ENCODE data around the gene STRBP. TPM values are rescaled to one million over a fixed set of nuclear protein-coding genes. Genes with fewer than 3 reads are reported as not detected.

Gene STRBP
- total RNA-seq, 1 donor from 2014 or later, result 11.3 TPM

- no peak for DNase-seq
Measured at GRCh38 chr9:123096987-123097386, 171.4 kb downstream of the STRBP start.

DNA sequence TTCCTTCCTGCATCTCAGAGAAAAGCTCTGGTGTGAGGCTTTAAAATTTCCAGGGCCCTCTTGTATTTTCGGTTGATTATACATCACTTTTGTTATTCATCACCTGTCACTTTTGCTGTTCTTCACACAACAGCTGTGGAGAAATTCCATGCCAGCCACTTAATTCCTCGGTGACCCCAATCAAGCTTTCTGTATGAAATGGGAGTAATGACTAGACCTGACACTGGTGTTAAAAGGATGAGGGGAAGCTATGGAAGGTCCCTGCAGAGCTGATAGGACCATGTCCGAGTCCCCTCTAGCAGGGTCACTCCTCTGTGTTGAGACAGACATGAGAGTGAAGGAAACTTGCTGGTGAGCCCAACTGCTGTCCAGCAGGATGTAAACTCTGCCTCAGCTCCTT lies 175.2 kb downstream of the STRBP start:
- DNase-seq, result no peak

GRCh38 chr9:123091459-123091858 lies 176.9 kb downstream of the STRBP start:
- DNase-seq, result no peak

GRCh38 chr9:123090956-123091355 lies 177.4 kb downstream of the STRBP start:
- DNase-seq, result no peak

- no peak for DNase-seq
Measured at GRCh38 chr9:123090198-123090896, 178.0 kb downstream of the STRBP start.

DNA sequence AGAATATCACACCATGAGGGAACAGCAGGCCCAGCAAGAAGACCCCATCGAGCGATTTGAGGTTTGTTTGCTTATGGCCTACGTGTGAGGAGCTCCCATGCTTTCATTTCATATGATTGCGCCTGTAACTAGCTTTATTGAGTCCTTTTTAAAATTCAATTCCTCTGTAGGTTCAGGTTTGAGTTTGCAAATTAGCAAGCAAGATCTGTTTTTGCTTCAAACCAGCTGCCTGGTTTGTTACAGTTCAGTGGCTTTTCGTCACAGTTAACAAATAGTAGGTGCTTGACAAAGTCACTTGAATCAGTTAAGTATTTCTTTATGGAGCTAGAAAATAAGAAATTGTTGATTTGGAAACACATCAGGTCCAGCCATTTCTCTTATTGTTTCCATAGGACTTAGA lies 178.6 kb downstream of the STRBP start:
- DNase-seq, result no peak

DNA sequence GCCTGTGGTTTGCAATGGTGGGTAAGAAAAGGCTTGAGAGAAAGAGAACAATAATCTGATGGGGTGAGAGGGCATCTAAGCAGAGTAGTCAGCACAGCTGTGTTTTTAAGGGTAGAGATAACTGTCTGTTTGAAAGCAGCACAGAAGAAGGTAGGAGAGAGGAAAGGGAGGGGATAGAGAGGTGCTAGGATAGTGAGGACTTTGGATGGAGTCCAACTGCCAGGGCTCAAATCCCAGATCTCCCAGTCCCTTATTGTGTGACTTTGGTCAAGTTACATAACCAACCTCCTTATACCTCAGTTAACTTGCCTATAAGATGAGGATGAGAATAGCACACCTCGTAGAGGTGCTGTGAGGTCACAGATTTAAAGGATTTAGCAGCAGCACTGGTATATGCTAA lies 179.3 kb downstream of the STRBP start:
- DNase-seq, result no peak

- no peak for DNase-seq
Measured at GRCh38 chr9:123087359-123087888, 181.0 kb downstream of the STRBP start.

DNA sequence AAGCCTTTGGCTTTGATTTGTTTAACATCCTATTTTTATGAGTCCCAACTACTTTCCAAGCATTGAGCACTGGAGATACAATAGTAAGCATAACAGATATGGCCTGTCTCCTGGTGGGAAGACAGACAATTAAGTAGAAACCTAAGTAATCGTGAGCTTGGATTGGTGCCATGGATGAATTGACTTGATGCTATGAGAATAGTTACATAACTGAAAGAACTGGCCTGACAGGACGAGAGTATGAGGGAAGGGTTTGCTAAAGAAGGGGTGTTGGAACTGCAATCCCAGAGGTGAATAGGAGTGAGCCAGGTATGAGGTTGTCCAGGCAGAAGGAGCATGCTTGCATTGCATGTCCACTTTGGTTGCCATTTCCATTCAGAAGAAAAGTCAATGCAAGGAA lies 182.5 kb downstream of the STRBP start:
- DNase-seq, result no peak

GRCh38 chr9:123084256-123084655 lies 184.1 kb downstream of the STRBP start:
- no peak for DNase-seq

DNA sequence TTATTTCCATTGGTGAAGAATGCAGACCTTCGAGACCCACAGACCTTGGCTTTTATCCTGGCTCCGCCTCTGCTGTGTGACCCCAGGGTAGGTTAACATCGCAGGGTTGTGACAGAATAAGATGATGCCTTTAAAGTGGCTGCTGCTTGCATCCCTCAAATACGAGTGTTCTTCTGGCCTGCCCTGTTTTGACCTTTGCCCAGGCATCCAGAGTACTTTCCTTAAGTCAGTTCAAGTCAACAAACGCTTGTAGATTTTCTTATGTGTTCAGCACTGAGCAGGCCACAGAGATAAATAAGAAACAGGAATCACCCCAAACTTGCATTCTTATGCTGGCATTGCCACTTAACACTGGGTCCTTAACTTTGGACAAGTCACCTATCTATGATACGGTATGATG lies 184.7 kb downstream of the STRBP start:
- no peak for DNase-seq

DNA sequence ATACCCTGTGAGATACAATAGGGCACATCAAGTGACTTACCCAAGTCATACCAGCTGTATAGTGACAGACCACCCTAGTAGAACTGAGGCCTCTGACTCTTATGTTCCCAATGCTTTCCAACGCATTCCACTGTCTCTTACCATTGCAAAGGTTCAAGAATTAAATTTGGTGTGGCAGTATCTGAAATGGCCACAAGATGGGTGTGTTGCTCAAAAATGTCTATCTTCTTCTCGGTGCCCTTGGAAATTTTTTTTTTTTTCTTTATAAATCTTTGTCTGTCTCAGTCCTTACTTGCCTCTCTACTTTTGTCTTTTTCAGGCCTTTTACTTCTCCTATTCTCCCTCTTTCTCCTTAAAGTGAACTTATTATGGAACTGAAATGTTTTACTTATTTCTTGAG lies 186.6 kb downstream of the STRBP start:
- no peak for DNase-seq

DNA sequence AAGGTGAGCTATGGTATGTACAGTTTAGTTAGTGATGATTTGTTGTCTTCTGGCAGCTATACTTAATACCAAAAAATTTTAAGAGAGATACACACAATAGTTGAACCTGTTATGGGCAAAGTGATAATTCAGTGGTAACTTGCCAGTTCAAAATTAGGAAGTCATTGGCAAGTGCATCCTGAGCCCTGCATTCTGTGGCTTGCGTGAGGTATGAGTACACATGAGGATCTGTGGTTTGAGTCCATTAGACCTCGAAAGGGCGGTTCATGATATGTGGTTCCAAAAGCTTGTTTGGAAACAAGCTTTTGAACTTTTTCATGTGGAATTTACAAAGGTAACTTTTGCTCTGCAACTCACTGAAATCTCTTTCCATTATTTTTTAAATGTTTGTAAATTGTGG lies 187.9 kb downstream of the STRBP start:
- DNase-seq, result no peak

DNA sequence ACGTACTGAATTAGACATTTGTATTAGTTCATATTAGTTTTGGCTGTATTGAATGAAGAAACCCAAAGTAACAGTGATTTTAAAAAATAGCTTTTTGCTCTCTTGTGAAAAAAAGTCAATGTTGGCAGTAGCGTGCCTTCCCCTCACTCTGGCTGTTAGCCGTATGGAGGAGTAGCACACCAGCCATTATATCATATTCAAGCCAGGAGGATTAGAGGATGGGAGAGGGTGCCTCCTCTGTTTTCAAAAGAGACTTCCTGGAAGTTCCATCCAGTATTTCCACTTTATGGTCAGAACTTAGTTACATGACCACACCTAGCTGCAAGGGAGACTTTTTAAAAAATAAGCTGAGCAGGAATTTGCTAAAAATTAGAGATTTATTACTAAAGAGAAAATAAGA lies 193.8 kb downstream of the STRBP start:
- DNase-seq, result no peak

DNA sequence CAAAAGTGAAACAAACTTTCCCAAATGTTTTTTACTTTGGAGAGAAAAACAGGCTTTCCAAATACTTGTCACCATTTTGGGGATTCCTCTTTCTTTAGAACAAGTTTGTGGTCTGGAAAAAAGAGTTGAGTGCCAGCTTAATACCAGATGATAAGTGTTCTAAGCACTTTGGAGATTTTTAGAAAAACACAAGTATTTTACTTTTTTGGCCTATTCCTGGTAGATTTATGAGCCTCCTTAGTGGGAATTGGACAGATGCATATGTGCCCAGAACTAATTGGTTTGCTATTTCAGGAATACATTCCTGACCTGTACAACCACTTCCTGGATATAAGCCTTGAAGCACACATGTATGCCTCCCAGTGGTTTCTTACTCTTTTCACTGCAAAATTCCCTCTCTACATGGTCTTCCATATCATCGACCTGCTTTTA lies 194.4 kb downstream of the STRBP start:
- DNase-seq, result peak; percentile 35

DNA sequence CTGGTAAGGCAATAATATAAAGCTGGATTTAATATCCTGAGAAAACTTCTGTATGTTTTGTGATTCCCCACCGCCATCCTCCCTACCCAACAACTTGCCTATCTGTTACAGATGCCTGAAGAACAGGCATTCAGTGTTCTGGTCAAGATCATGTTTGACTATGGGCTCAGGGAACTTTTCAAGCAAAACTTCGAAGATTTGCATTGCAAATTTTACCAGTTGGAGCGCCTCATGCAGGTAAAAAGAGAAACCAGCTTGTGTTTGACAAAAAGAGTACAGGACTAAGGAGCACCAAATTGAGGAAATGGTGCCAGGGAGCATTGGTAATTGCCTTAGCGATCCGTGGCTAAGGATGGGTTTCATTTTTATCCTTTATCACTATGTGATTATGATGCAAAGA lies 194.9 kb downstream of the STRBP start:
- DNase-seq, result no peak

GRCh38 chr9:123072407-123072995 lies 195.9 kb downstream of the STRBP start:
- DNase-seq, result no peak

Other genes starting within 250 kb of the STRBP start
- 4.3 TPM for gene GPR21, start 234.9 kb downstream of the STRBP start, total RNA-seq
- 0.10 TPM for gene CRB2, start 87.6 kb upstream of the STRBP start, total RNA-seq